Activated naive CD4-positive, alpha-beta T cell treated with Interleukin-2 at 50 U/mL for 16 hours (primary cell): ENCODE results near the gene FIGLA.
"Not testable (repeated sequence)": the region's sequence is repeated elsewhere in the genome, so short reads cannot be mapped to it uniquely, and the experiment has no call there.

Experiments
- DNase-seq: peaks from one replicate; pipeline ENCODE4 v3.0.0-alpha.2; 2020

FIGLA gene

DNA sequence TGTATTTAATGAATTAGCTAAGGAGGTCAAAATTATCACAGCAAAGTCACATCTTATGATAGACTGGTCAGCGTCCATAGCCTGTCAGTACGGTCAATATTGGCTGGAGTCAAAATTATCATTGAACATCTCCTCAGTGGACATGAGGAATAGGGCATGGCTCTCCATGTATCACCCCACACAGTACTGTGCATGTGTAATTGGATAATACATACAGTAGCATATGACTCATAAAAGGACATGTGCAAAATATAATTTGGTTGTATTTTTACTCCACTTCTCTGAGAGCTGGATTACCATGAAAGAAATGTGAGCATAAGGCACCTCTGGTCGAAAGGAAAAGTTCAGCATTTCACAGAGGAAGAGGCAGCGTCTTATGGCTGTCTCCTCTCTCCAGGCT, 47.4 kb downstream of the FIGLA start:
- DNase-seq: no peak

DNA sequence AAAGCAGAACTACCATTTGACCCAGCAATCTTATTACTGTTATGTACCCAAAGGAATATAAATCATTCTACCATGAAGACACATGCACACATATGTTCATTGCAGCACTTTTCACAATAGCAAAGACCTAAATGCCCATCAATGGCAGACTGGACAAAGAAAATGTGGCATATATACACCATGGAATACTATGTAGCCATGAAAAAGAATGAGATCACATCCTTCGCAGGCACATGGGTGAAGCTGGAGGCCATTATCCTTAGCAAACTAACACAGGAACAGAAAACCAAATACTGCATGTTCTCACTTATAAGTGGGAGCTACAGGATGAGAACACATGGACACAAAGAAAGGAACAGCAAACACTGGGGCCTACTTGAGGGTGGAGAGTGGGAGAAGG, 51.0 kb downstream of the FIGLA start:
- not testable (repeated sequence) for DNase-seq

DNA sequence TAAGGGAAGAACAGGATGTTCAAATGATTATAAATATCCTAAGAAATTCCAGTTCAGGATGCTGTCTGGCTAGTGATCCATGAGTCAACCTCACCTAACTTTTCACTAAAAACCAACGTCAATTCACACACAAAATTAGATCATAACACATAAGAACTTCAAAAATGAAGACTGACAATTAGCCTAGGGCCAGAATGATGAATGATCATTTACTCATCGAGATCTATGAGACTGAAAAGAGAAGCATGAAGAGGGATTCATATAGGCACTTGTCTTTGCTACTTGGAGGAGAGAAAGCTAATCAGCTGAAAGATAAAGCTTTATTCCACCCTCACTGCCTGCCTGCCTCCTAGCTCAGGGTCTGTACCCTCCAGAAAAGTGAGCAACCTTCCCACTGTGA, 52.3 kb downstream of the FIGLA start:
- DNase-seq: no peak

DNA sequence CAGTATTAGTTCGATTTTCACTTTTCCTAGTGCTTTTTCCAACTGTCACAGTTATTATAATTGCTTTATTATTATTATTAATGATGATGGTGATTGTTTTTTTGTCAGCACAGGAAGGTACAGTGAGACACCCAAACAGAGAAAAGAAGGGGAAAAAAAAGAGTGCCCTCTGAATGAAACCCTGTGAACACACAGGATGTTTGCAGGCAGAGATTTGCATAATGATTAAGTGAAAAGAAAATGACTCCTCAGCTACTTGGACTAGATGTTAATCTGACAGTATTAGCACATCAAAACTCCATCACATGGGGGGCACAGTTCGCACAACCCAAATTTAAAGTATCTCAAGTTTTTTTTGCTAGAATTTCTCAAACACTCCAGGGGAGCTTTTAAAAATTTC, 55.4 kb downstream of the FIGLA start:
- no peak for DNase-seq

DNA sequence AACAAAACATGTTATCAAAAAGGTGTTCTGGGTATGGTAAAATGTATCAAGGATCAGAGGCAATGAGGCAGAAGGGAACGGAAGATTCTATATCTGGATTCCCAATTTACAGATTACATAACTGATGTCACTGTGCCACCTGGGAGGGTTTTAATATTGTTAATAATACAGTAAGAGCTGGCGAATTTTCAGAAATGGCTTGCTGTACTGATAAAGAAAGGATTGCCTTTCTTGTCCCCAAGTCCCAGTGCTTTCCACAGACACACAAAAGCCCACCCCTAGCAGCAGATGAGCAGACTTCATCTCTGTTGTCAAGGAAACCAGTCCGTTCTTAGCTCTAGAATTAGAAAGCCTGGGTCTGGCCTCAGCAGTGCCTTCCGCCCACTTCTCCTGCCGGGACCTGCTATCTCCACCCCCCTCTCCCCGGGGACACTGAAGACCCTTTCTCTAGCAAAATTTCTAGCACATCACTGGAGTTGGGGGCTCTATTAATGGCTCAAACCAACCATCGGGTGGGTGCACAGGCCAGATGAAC, 56.7 kb downstream of the FIGLA start:
- no peak for DNase-seq

DNA sequence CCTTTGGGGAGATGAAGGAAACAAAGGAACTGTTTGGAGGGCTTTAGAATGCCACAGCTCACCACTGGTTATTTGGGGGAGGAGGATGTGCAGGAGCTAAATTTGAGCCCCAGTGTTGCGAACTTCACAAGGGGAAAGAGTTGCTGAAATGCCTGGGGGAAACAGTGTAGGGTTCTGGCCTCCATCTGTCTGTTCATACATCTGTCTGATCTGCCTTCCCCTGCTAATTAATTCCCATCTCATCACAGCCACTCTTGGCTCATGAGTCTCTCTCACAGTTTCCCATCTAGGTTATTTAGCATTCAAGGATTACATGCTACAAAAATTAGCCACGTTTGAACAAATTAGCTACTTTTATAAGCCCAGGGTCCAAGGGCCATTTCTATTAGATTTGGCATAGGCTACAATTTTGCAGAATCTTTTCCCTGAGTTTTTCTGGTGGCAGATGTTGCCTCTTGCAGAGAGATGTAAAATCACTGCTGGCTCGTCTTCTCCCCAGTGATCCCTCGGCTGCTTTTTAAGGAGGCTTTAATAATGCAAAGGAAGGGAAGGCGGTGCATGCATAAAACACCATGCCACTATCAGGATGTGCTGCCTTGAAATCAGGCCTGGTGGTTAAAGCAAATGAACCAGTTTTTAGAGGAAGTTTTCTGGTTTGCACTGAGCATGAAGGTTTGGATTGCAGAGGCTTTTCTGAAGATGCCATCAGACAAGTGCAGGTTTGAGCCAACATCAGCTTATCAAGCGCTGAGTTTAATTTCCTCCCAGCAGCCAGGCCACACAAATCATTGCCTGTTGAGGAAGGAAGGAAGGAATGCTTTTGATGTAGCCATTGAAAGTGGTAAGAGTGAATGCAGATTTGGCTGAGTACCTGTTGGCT, 57.4 kb downstream of the FIGLA start:
- no peak for DNase-seq

DNA sequence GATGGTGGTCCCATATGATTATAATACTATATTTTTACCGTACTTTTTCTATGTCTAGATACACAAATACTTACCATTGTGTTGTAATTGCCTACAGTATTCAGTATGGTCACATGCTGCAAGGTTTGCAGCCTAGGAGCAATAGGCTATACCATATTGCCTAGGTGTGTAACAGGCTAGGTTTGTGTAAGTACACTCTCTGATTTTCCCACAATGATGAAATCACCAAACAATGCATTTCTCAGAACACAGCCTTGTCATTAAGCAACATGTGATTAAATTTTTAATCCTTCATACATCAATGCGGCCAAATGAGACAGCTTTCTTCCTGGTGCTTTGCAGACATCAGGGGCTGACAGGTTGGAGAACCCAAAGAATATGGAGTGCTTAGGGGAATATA, 59.7 kb downstream of the FIGLA start:
- DNase-seq: no peak

DNA sequence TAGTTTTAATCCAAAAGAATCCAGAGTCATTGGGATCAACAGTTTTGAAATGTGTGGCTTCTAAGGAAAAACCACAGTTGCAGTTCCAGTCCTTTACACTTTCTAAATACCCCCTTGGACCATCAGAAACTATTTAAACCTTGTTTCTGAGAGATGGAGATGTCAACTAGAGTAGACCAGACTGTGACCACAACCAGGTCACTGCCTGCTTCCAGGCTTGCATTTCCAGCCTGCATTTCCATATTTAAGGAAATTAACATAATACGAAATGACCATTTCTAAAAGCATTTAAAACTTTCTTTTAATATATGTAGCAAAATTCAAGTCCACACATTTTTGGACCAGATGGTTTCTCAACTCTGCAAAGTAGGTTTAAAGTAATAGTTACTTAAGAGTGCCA, 60.8 kb downstream of the FIGLA start:
- DNase-seq: no peak

DNA sequence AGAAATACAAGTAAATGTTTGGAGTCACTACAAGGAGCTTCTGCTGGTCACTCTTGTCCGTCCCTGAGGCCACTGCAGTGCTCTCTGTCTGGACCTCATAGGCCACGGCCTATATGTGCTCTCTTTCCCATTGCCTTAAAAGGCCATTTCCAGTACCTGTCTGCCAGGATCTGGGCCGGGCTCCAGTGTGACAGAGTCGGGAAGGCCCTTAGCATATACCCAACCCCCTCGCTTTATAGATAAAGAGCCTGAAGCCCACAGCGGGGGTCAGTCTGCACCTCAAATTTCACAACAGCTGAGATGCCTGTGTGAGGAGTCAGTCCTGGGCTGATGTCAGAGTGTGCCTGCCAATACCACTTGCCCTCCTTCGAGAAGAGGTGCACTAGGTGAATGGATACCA, 62.3 kb downstream of the FIGLA start:
- DNase-seq: no peak
